Nephron progenitor cell (in vitro differentiated cells): ENCODE results near the gene RGMA.
A peak's percentile ranks its signal among the peaks of the same experiment; 100 is the strongest.

Experiments used
- DNase-seq: peaks from one replicate; pipeline ENCODE4 v3.0.0; 2021
- H3K27ac Mint-ChIP-seq: 2 replicates; pipeline ENCODE4 v1.8.0; 2021; ENCODE audit warnings: mild to moderate bottlenecking, moderate library complexity, mixed read lengths
- H3K27me3 Mint-ChIP-seq: 2 replicates; pipeline ENCODE4 v1.8.0; 2021; ENCODE audit warnings: mild to moderate bottlenecking, low read depth, mixed read lengths; ENCODE audit not compliant: poor library complexity
- H3K36me3 Mint-ChIP-seq: 2 replicates; pipeline ENCODE4 v1.8.0; 2021; ENCODE audit warnings: low read depth, mixed read lengths
- H3K4me1 Mint-ChIP-seq: 2 replicates; pipeline ENCODE4 v1.8.0; 2021; ENCODE audit warnings: mixed read lengths
- H3K4me3 Mint-ChIP-seq: 2 replicates; pipeline ENCODE4 v1.8.0; 2021; ENCODE audit warnings: mild to moderate bottlenecking, moderate library complexity, mixed read lengths
- H3K9me3 Mint-ChIP-seq: 2 replicates; pipeline ENCODE4 v1.8.0; 2021; ENCODE audit warnings: mild to moderate bottlenecking, moderate library complexity, mixed read lengths
- CTCF ChIP-seq: fragments of 200-600 bp; sonication (generic); IDR thresholded peaks from 2 replicates; pipeline ENCODE4 v1.5.0; 2021; ENCODE audit warnings: antibody characterized with exemption

RGMA gene

DNA sequence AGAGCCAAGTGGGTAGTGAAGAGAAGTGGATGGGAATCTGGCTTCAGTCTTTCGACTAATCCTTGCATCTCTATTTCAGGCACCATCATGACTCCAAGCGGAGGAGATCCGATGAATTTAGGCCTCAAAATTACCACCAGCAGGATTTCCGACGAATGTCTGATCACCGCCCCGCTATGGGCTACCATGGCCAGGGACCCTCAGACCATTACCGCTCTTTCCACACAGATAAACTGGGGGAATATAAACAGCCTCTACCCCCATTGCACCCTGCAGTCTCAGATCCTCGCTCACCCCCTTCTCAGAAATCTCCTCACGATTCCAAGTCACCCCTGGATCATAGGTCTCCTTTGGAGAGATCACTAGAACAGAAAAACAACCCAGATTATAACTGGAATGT, 64.7 kb downstream of the RGMA start:
- Mint-ChIP-seq H3K4me3 (no peak overlapping the region), H3K27ac (peak overlapping the region; percentile 49), H3K4me1 (peaks cover 19% of the 10 kb centered on the region), H3K36me3 (peaks cover 78% of the 10 kb centered on the region), H3K27me3 (peaks cover 3% of the 10 kb centered on the region), H3K9me3 (no peaks in the 10 kb centered on the region)
- DNase-seq = no peak
- TF ChIP-seq CTCF = no peak

GRCh38 chr15:93020976-93021772, 67.8 kb downstream of the RGMA start:
- no peak for TF ChIP-seq CTCF
- DNase-seq = no peak
- Mint-ChIP-seq H3K9me3 (no peaks in the 10 kb centered on the region), H3K4me3 (no peak overlapping the region), H3K36me3 (peaks cover 96% of the 10 kb centered on the region), H3K27me3 (peaks cover 3% of the 10 kb centered on the region), H3K27ac (no peak overlapping the region), H3K4me1 (no peaks in the 10 kb centered on the region)

GRCh38 chr15:93019971-93020370, 69.0 kb downstream of the RGMA start:
- Mint-ChIP-seq H3K4me3 (no peak overlapping the region), H3K36me3 (peaks cover 96% of the 10 kb centered on the region), H3K4me1 (no peaks in the 10 kb centered on the region), H3K9me3 (no peaks in the 10 kb centered on the region), H3K27ac (no peak overlapping the region), H3K27me3 (peaks cover 3% of the 10 kb centered on the region)
- no peak for DNase-seq
- TF ChIP-seq CTCF = no peak

DNA sequence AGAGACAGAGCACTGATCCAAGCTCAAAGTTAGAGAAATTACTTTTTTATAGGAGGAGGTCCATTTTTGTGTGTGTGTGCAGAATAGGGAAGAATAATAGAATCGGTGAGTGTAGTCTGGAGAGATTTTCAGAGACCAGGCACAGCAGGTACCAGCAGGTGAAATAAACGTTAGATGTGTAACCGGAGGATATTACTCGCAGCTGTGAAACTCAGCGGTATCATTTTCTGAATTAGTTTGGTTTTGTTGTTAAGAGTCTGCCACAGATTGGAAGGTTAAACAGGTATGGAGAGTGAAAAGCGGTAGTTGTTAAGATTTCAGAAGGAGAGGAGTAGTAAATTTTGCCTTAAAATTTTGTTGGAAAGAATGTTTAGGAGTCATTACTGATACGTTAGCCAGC, 69.9 kb downstream of the RGMA start:
- H3K4me1 Mint-ChIP-seq = no peaks in the 10 kb centered on the region
- no peaks in the 10 kb centered on the region for H3K9me3 Mint-ChIP-seq
- H3K36me3 Mint-ChIP-seq = peaks cover 96% of the 10 kb centered on the region
- no peak overlapping the region for H3K4me3 Mint-ChIP-seq
- peak overlapping the region; percentile 1 for H3K27ac Mint-ChIP-seq
- TF ChIP-seq CTCF = no peak
- DNase-seq = no peak
- no peaks in the 10 kb centered on the region for H3K27me3 Mint-ChIP-seq

DNA sequence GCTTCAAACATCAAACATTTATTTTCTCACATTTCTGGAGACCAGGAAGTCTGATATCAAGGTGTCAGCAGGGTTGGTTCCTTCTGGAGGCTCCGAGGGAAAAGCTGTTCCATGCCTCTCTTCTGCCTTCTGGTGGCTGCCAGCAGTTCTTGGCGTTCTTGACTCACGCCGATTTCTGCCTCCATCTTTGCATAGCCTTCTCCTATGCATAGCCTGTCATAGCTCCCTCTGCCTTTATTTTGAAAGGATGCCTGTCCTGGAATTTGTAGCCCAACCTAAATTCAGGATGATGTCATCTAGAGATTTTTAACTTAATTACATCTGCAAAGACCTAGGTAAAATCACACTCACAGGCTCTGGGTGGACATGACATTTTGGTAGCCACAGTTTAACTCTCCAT, 70.4 kb downstream of the RGMA start:
- Mint-ChIP-seq H3K9me3 (no peaks in the 10 kb centered on the region), H3K4me1 (peaks cover under 1% of the 10 kb centered on the region), H3K36me3 (peaks cover 96% of the 10 kb centered on the region), H3K27ac (no peak overlapping the region), H3K4me3 (no peak overlapping the region), H3K27me3 (no peaks in the 10 kb centered on the region)
- DNase-seq = no peak
- TF ChIP-seq CTCF = no peak

DNA sequence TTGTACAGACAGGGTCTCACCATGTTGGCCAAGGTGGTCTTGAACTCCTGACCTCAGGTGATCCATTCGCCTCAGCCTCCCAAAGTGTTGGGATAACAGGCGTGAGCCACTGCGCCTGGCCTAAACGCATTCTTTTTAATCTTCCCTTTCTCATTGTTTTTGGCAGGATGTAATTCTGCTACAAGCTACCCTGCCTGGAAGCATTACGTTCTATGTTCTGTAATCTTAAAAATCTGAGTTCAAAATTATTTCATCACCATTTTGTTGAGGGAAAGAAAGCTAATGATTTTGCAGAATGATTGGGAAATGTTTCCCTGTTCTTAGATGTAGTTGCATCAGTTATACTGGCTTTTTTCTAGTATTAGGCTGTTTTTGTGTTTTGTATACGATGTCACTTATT, 71.5 kb downstream of the RGMA start:
- Mint-ChIP-seq H3K4me1 (peaks cover 7% of the 10 kb centered on the region), H3K36me3 (peaks cover 96% of the 10 kb centered on the region), H3K27me3 (no peaks in the 10 kb centered on the region), H3K4me3 (no peak overlapping the region), H3K27ac (no peak overlapping the region), H3K9me3 (no peaks in the 10 kb centered on the region)
- TF ChIP-seq CTCF = no peak
- DNase-seq = no peak
